NCI-H1930 (cell line): ENCODE measurements around the gene PSMD3.

Experiments
- DNase-seq, 2 experiments: peaks; one replicate each; lab custom pipeline; 2025; lab: John Stamatoyannopoulos, UW

Gene PSMD3

DNA sequence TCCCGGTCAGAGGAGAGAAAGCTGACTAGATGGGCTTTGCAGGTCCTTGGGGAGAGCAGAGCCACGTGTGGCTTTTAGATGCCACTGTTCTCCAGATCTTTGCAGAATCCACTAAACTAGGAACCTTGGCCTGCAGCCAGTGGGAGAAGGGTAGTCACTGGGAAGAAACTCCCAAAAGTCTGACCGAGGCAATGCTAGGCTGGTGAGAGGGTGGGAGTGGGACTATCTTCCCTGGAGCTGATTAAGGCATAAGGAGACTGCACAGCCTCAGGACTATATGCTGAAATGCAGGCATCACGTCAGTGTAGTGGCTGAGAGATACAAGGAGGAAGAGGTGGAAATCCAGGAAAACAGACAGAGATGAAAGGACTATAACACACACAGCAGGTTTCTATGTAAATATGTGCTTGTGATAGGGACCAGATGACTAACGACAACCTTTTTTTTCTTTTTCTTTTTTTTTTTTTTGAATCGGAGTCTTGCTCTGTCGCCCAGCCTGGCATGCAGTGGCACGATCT lies 20.0 kb upstream of the PSMD3 start:
- no peak for DNase-seq

DNA sequence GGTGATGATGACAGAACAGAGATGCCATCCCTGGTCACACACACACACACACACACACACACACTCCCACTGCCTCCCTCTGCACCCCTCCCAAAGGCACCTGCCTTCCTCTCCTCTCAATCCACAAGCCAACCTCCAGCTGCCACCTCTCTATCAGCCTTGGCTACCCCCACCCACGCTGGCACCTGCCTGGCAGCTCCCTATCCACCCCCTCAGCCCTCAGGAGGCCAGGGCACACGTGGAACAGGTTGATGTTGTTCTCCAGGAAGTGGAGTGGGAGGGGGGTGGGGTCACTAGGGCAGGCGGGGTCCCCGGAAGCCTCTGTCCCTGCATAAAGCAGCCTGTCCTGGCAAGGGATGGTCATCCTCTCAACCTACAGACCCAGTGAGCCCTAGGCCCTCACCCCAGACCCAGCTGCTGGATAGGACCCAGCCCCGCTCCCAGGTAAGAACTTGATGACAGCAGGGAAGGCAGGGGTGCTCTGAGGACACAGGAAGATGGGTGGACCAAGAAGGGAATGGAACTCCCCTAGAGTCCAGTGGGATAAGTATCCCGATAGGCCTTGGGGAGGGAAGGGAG lies 17.9 kb upstream of the PSMD3 start, which contains the start of gene GSDMA:
Gene GSDMA, plus strand, starts transcription at position 363 of the 579 bp plus-strand sequence. CDS start 2,684 bp downstream, outside the sequence.
- no peak for DNase-seq

DNA sequence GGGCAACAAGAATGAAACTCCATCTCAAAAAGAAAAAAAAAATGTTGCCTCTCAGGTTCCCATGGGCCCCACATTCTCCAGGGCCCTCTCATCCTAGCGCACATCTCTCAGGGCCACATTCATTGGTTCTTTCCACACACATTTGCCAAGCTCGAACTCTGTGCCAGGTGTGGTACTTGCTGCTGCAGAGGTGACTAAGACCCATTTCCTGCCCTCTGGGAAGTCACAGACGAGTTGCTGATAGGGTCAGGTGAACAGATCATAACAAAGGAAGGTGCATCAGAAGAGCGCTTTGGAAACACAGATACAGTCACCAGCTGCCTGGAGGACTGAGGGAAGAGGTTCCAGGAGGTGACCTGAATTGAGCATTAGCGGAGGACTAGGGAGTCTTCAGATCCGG lies 16.8 kb upstream of the PSMD3 start:
- no peak for DNase-seq

DNA sequence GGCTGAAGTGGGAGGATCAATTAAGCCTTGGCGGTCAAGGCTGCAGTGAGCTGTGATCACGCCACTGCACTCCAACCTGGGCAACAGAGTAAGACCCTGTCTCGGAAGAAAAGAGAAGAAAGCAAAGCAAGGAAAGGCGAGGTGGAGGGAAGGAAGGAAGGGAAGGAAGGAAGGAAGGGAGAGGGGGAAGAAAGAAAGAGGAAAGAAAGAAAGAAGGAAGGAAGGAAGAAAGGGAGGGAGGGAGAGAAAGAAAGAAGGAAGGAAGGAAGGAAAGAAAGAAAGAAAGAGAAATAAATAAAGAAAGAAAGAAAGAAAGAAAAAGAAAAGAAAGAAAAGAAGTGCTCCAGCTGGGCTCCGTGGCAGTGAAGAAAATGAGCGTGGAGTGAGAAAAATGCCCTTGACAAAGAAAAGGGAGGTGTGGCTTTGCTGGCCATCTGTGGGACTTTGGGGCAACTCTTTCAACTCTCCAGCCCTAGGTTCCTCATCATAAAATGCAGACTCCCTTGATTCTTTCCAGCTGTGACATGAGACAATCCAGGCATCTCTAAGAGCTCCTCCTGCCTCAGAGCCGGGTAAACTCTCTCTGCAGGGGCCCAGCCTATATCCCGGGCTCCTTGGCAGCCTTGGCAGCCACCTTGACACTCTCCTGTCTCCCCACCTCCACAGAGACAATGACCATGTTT lies 15.4 kb upstream of the PSMD3 start:
- DNase-seq: no peak

DNA sequence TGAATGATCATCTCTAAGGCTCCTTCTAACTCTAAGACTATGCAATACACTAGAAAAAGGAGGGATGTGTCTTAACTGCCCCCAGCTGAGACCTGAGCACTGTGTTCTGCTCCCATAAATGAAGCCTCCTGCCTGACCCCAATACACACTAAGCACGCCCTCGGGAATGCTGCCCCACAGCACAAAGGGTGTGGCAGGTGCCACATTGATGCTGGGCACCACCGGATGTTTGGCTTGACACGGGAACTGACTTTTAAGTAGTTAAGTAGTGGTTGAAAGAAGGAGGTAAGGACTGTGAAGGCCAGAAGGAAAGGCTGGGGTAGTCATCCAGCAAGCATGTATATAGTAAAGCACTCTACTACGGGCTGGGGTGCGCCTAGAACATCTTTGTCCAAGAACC lies 13.8 kb upstream of the PSMD3 start:
- DNase-seq: no peak

DNA sequence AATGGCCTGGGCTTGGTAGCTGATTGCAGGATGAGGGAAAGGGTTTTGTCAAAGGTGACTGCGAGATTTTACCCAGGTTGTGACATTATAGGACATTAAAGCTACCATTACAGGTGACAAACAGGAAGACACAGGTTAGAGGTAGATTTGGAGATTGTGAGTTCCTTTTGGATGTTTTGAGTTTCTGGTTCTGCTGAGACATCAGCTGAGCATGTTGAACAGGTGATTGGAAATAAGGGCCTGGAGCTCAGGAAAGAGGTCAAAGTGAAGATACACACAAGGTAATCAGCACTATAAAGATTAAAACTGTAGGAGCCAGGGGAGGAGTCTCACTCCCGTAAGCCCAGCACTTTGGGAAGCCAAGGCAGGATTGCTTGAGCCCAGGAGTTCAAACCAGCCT lies 11.8 kb upstream of the PSMD3 start:
- no peak for DNase-seq

DNA sequence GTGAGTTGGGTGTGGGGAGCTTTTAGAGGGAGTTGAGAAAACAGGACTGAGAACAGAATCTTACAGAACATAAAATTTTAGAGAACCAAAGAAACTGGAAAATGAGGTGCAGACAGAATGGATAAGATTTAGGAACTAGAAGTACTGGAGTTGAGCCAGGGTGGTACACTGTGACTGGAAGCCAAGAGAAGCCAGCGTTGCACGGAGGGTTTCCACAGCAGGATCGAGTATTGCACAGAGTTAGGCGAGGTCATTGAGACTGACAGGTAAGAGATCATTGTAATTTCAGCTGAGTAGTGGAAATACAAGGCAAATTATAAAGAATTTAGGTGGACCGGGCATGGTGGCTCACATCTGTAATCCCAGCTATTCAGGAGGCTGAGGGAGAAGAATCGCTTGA lies 11.2 kb upstream of the PSMD3 start:
- DNase-seq: no peak

DNA sequence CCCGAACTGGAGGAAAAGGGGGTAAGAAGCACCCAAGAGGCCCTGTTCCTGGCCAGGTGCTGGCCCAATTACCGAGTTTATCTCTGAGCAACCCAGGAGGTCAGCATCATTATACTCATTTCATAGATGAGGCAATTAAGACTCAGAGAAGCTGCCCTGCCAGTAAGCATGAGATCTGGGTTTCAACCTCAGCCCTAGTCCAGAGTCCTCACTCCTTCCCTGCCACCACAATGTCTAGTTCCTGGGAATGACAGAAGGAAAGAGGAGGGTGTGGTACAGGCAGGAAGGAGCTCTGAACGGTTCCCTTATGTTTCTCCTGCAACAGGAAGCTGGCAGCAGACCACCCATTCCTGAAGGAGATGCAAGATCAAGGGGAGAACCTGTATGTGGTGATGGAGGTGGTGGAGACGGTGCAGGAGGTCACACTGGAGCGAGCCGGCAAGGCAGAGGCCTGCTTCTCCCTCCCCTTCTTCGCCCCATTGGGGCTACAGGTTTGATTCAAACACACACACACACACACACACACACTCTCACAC lies 10.4 kb upstream of the PSMD3 start:
- DNase-seq: no peak

DNA sequence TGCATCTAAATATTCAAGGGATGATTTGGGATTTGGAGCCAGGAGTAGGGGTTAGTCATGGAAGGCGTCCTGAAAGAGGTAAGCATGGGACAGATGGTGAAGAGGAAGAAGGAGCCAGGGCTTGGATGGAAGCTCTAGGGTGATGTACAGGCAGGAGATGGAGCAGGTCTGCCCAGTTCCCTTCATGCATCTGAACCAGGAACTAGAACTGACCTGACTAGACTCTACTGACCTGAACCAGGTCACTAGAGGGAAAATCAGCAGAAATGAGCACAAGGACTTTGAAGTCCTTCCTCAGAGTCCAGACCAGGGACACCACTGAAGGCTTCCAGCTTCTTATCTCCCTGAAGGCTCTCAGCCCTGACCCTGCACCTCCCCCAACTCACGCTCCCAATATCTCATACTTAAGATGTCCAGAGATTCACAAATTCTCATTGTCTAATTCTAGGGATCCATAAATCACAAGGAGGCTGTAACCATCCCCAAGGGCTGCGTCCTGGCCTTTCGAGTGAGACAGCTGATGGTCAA lies 9.5 kb upstream of the PSMD3 start:
- DNase-seq: no peak

DNA sequence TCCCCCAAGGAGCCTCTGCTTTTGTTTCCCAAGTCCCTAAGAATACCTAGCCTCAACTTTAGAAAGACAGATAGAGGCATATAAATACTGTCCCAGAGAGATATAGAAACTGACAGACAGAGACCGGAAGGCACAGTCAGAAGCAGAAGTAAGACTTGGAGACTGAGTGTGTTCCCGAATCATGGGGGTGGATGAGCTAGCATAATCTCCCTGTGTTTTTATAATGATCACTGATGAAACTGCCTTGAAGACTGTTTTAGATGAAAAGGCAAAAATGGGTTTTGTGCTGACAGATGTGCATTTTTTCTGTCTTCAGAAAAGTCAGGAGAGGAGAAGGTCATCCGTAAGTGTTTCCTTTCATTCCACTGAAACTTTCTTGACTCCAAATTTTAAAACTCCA lies 8.3 kb upstream of the PSMD3 start:
- DNase-seq: no peak

DNA sequence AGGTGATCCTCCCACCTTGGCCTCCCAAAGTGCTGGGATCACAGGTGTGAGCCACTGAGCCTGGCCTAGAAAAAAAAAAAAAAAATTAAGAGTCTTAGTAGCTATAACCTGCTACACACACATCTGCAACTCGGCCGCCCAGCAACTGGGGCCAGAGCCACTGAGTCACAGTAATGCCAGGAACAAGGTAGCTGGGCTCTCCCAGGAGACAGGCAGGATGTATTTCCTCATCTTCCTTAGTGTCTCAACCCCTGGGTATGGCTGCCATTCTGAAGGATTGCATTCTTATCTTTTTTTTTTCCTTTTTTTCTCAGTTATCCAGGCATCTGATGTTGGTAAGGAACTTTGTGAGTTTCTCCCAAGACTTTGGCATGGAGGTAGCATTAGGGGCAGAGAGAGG lies 7.1 kb upstream of the PSMD3 start:
- DNase-seq: no peak

DNA sequence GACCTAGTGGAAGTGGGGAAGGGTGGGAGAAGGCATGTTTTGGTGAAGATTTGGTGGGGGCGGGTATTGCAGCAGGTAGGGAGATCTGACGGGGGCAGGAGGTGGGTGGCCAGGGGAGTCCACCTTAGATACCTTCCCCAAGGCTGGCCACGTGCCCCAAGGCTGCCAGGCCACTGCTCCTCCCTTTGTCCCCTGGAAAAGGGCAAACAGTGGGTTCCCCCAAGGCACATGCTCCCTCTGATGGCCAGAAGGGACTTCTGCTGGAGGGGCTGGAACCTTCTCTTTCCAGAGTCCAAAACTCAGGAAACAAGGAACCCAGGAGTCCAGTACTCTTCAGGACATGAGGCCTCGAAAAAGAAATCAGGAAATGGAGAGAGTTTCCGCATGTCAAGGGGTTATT lies 6.2 kb upstream of the PSMD3 start:
- DNase-seq: no peak

DNA sequence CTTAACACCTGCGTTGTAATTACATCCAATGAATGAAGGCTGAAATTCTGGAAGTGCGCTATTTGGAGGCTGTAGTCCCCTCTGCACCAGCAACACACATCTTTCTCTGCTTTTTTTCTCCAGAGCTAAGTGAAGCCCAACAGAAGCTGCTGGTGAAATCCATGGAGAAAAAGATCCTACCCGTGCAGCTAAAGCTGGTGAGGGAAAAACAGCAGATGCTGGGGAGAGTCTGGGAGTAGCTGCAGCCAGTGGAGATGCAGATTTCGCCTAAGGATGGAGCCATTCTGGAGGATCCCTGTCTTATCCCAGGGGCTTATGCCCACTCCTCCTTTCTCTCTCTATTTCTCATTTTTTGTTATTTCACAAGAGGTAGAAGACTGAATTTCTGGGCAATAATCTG lies 4.8 kb upstream of the PSMD3 start:
- no peak for DNase-seq

DNA sequence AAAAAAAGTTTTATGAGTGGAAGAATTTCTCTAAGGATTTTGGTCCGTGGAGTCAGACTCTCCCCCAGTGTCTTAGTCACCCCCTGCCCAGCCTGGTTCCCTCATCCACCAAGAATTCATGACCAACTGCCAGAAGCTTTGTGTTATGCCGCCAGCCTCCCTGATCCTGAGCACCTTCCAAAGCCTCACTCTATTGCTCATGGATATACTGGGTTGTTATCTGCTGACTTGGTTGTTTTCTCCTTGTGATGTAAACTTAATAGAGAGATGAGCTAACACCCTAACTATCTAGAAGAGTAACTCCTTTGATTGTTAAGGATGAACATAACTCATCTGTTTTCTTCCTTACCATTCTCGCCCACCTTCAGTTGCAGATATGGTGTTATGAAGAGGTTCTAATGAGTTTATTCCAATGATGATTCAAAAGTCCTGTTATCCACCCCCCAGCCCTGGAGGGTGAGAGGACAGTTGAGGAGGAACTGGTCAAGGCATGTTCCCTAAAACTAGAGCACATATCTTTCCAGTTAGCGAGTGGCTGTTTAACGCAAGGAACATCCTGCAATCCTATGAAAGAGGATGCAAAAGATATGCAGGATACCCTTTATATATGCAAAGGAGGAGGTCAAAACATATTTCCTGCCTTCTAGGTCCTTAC lies 1.5 kb upstream of the PSMD3 start:
- DNase-seq: no peak

DNA sequence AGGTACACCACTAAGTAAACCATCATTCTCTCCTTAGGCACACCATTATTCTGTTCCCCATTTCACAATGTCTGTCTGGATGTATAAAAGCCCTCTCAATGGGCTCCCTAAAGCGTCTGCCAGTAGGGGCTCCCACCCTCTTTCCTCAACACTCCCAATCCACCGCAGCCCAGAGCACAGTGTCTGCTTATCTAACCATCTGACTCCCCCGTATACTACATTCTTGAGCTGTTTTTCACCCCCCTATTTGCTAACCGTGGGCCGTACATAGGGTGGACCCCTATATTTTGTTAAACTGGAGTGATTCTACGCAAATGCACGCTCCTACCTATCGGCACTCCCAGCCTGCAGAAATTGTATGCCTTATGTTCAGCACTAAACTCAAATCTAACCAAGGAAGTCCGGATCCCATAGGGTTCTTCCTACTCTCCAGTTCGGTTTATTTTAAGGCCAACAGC lies 685 bp upstream of the PSMD3 start:
- DNase-seq: no peak

DNA sequence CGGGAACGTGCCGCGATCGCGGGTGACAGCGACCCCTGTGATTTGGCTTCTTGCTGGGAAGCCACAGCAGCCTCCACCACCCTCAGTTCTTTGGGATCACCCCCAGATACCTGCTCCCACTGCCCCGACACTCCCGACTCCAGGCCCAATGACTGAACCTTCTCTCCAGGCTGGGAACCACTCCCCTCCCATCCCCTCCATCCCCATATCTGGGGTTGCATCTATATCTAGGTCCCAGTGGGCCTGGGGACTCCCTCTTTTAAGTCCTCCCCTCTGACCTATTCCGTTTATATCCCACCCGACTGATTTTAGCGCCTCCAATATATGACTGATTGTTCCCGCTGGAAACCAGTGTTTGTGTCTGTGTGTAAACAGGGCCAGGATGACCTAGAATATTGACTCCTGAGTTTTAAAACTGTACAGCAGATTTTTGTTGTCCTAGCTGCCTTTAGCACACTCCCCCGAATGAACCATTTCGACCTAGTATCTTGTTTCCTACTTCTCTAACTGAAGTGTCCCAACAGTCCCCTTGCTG lies 667 bp downstream of the PSMD3 start:
- no peak for DNase-seq

DNA sequence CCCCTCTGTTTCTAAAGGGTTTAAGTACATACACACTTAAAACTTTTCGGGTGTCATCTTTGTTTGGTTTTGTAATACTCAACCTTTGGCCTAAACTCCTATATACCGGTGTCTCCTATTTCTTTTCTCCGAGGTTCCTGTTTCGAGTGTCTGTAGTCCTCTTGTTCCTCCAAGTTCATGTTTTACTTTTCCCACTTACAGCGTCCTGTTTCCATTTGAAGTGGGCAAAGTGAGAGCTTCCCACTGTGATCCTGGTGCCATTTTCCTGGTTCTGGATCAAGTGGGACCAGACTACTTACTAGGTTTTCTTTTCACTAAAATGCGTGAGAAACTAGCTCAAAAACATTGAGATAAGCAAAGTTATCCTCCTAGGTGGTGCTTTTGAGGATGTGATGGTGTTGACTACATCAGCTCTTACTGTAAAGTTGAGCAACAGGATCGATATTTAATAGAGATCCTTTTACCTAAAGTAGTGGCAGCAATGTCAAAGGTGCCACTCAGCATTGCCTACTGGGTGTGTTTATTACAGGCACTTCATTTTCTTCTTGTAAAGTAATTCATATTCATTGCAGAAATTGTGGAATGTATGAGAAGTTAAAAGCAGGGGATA lies 1.3 kb downstream of the PSMD3 start:
- no peak for DNase-seq

DNA sequence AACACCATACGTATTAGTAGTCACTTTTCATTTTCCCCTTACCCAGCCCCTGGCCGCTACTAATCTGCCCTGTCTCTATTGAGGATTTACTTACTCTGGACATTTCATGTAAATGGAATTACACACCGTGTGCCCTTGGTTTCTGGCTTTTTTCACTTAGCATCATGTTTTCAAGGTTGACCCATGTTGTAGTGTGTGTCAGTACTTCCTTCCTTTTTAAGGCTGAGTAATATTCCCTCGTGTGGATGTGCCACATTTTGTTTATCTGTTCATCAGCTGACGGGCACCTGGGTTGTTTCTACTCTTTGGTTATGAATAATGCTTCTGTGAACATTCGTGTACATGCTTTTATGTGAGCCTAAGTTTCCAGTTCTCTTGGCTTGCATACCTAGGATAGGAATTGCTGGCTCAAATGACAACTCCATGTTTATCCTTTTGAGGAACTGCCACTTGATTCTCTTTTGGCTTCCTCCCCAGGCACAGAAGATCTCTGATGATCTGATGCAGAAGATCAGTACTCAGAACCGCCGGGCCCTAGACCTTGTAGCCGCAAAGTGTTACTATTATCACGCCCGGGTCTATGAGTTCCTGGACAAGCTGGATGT lies 7.7 kb downstream of the PSMD3 start:
- DNase-seq: no peak

DNA sequence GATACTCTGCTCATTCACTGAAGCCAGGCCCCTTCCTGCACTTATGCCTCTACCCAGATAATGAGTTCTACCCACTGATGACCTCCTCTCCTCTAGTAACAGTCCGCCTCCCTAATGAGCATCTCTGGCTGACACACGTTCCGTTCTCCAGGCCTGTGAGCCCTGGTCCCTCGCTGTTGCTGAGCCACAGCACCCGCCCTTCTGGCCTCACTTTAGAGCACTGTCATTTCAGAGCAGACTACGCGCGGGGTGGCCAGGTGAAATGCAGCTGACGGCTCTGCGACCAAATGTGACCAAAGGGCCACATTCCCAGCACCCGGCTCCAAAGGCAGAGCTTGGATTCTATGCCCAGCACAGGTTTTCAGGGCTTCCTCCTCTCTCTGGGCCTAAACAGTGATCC lies 13.8 kb downstream of the PSMD3 start:
- DNase-seq: no peak

DNA sequence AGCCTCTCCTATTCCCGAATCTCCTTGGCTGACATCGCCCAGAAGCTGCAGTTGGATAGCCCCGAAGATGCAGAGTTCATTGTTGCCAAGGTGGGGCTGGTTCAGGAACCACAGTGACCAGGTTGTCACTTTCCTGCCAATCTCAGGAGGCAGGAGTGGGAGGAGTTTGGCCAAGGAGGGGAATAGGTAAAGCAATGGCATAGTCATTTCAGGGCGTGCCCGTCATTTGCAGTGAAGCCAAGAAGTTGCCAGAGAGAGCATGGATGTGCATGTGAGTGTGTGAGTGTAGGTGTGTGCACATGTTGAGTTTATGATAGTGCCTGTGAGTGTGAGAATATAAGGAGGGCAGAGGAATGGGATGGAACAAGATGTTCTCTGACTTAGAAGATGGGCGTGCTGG lies 14.8 kb downstream of the PSMD3 start:
- no peak for DNase-seq

DNA sequence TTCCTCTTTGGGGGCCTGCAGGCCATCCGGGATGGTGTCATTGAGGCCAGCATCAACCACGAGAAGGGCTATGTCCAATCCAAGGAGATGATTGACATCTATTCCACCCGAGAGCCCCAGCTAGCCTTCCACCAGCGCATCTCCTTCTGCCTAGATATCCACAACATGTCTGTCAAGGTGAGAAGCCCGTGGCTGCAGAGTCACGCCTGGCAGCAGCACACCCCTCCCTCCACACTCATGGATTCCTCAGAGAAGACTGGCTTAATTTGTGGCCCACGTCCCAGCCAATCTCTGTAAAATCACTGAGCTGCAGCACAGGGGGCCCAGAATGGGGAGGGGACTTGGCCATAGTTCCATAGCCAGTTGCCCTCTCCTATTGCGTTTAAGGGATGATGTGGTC lies 15.6 kb downstream of the PSMD3 start:
- no peak for DNase-seq

DNA sequence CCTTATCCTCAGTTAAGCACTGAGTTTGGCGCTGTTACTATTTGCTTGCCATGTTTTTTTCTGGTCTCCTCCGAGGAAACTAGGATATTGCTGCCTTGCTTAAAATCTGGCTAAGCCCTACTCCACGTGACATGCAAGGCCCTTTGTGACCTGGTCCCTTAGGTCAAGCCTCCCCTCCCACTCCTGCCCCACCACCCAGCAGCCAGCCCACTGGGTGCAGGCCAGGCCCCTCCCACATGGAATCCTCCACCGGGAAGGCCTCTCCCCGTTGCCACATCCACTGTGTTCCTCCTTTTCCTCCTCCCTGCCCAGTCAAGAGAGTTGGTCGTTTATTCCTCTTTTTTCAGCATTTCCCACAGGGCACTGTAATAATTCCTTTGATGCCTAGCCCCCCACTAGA lies 16.2 kb downstream of the PSMD3 start:
- no peak for DNase-seq
